GM19372 (cell line): ENCODE data around the gene GPR176.

Experiments used
- ATAC-seq: cut with Tn5 transposase; IDR thresholded peaks from one replicate; pipeline ENCODE4 v1.9.1; 2021; ENCODE audit warnings: mild to moderate bottlenecking, low read depth, moderate library complexity; ENCODE audit not compliant: unreplicated experiment

Gene GPR176

GRCh38 chr15:39786447-39787056 is 133.5 kb downstream of the GPR176 start:
- ATAC-seq, result no peak

- ATAC-seq, result no peak
These were observed 134.2 kb downstream of the GPR176 start for GRCh38 chr15:39785841-39786240.

- ATAC-seq, result no peak
These were observed 134.9 kb downstream of the GPR176 start for GRCh38 chr15:39785139-39785538.

GRCh38 chr15:39784638-39785037 is 135.4 kb downstream of the GPR176 start:
- ATAC-seq, result no peak

- no peak for ATAC-seq
These were observed 135.9 kb downstream of the GPR176 start for GRCh38 chr15:39784125-39784524.

- no peak for ATAC-seq
These were observed 136.7 kb downstream of the GPR176 start for GRCh38 chr15:39783244-39783820.

- peak; percentile 97 for ATAC-seq
These were observed 137.5 kb downstream of the GPR176 start, which contains the start of gene FSIP1 for GRCh38 chr15:39782441-39783138. TSS of gene FSIP1 (minus strand) at chr15:39782841. CDS start at chr15:39776524, 6,317 bp downstream.

GRCh38 chr15:39781967-39782302 is 138.1 kb downstream of the GPR176 start:
- ATAC-seq, result no peak

- ATAC-seq, result no peak
These were observed 138.7 kb downstream of the GPR176 start for GRCh38 chr15:39781147-39781966.

- ATAC-seq, result no peak
These were observed 142.0 kb downstream of the GPR176 start for GRCh38 chr15:39778021-39778420.

GRCh38 chr15:39777496-39777895 is 142.6 kb downstream of the GPR176 start:
- no peak for ATAC-seq

- no peak for ATAC-seq
These were observed 144.0 kb downstream of the GPR176 start for GRCh38 chr15:39776068-39776467.

- no peak for ATAC-seq
These were observed 145.3 kb downstream of the GPR176 start for GRCh38 chr15:39774688-39775267.

GRCh38 chr15:39770748-39771689 is 149.0 kb downstream of the GPR176 start:
- no peak for ATAC-seq

GRCh38 chr15:39767921-39768320 is 152.1 kb downstream of the GPR176 start:
- no peak for ATAC-seq

GRCh38 chr15:39761006-39761405 is 159.1 kb downstream of the GPR176 start:
- no peak for ATAC-seq

GRCh38 chr15:39756806-39757522 is 163.1 kb downstream of the GPR176 start:
- ATAC-seq, result no peak

GRCh38 chr15:39752991-39753390 is 167.1 kb downstream of the GPR176 start:
- no peak for ATAC-seq

GRCh38 chr15:39752246-39752645 is 167.8 kb downstream of the GPR176 start:
- ATAC-seq, result no peak
